Neuron (in vitro differentiated cells): Measurements from ENCODE around the gene SPINT1.
A peak's percentile ranks its signal among the peaks of the same experiment; 100 is the strongest.

Experiments
- H2AFZ ChIP-seq: one replicate; pipeline ENCODE4 v1.6.1; 2013; ENCODE audit warnings: low read depth, mild to moderate bottlenecking, inconsistent platforms, low read length, moderate library complexity
- H3K27me3 ChIP-seq: one replicate; pipeline ENCODE4 v1.6.1; 2013; ENCODE audit warnings: low read length; ENCODE audit not compliant: insufficient read depth
- H3K36me3 ChIP-seq: one replicate; pipeline ENCODE4 v1.6.1; 2013; ENCODE audit warnings: low read length; ENCODE audit not compliant: insufficient read depth
- H3K4me1 ChIP-seq: one replicate; pipeline ENCODE4 v1.6.1; 2013; ENCODE audit warnings: low read length; ENCODE audit not compliant: insufficient read depth
- H3K4me3 ChIP-seq: 2 replicates; pipeline ENCODE4 v1.5.1; 2013; ENCODE audit warnings: mild to moderate bottlenecking, low read length, moderate library complexity
- H3K9me3 ChIP-seq: one replicate; pipeline ENCODE4 v1.6.1; 2013; ENCODE audit warnings: low read length

The SPINT1 gene

DNA sequence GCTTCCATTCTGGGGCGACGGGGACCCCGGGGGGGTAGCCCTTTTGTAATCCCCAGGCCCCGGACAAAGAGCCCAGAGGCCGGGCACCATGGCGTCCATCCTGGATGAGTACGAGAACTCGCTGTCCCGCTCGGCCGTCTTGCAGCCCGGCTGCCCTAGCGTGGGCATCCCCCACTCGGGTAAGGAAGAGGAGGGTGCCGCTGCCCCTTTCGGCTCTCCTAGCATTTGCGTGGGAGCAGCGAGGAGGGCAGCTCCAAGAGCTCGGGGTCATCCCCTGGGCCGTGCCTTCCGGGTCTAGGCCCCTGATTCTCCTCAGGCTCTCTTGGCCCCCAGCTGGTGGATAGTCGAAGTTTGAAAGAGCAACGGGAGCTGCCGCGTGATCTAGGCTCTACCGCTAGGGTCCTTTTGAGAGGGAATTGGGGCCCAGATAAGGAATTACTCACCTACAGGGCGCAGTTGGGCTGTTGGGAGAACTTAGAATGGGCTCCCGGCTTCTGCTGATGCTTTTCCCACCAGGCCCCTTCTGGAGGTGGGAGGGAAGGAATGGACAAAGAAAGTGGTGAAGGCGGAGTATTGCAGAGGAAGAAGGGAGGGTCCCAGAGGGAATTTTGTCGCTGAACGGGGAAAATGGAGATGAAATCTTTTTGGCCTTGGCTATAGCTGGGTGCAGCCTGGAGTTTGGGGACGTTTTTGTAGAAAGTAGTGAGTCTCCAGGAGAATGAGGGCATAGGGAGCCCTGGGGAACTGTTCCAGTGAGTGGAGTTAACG is 51.0 kb downstream of the SPINT1 start:
- Histone ChIP-seq H3K9me3 (no peaks in the 10 kb centered on the region), H3K27me3 (no peaks in the 10 kb centered on the region), H3K4me1 (peaks cover 12% of the 10 kb centered on the region), H3K36me3 (peaks cover 28% of the 10 kb centered on the region), H3K4me3 (peak overlapping the region; percentile 77), H2AFZ (peak overlapping the region; percentile 93)

DNA sequence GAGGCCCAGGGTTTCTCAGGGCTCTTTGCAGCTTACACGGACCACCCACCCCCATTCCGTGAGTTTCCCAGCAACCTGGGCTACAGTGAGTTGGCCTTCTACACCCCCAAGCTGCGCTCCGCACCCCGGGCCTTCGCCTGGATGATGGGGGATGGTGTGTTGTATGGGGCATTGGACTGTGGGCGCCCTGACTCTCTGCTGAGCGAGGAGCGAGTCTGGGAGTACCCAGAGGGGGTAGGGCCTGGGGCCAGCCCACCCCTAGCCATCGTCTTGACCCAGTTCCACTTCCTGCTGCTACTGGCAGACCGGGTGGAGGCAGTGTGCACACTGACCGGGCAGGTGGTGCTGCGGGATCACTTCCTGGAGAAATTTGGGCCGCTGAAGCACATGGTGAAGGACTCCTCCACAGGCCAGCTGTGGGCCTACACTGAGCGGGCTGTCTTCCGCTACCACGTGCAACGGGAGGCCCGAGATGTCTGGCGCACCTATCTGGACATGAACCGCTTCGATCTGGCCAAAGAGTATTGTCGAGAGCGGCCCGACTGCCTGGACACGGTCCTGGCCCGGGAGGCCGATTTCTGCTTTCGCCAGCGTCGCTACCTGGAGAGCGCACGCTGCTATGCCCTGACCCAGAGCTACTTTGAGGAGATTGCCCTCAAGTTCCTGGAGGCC is 55.8 kb downstream of the SPINT1 start:
- peaks cover 10% of the 10 kb centered on the region for H3K4me1 ChIP-seq
- H3K9me3 ChIP-seq: no peaks in the 10 kb centered on the region
- H3K36me3 ChIP-seq: peaks cover 52% of the 10 kb centered on the region
- H3K27me3 ChIP-seq: no peaks in the 10 kb centered on the region
- no peak overlapping the region for H3K4me3 ChIP-seq
- H2AFZ ChIP-seq: no peak overlapping the region

DNA sequence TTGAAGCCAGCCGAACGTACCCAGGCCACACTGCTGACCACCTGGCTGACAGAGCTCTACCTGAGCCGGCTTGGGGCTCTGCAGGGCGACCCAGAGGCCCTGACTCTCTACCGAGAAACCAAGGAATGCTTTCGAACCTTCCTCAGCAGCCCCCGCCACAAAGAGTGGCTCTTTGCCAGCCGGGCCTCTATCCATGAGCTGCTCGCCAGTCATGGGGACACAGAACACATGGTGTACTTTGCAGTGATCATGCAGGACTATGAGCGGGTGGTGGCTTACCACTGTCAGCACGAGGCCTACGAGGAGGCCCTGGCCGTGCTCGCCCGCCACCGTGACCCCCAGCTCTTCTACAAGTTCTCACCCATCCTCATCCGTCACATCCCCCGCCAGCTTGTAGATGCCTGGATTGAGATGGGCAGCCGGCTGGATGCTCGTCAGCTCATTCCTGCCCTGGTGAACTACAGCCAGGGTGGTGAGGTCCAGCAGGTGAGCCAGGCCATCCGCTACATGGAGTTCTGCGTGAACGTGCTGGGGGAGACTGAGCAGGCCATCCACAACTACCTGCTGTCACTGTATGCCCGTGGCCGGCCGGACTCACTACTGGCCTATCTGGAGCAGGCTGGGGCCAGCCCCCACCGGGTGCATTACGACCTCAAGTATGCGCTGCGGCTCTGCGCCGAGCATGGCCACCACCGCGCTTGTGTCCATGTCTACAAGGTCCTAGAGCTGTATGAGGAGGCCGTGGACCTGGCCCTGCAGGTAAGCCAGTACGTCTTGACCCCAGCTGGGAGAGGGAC is 56.6 kb downstream of the SPINT1 start:
- peaks cover 6% of the 10 kb centered on the region for H3K4me1 ChIP-seq
- no peak overlapping the region for H3K4me3 ChIP-seq
- no peak overlapping the region for H2AFZ ChIP-seq
- H3K36me3 ChIP-seq: peaks cover 56% of the 10 kb centered on the region
- H3K9me3 ChIP-seq: no peaks in the 10 kb centered on the region
- no peaks in the 10 kb centered on the region for H3K27me3 ChIP-seq

GRCh38 chr15:40901053-40901443 is 57.2 kb downstream of the SPINT1 start:
- Histone ChIP-seq H2AFZ (no peak overlapping the region), H3K4me1 (no peaks in the 10 kb centered on the region), H3K27me3 (no peaks in the 10 kb centered on the region), H3K36me3 (peaks cover 55% of the 10 kb centered on the region), H3K9me3 (no peaks in the 10 kb centered on the region), H3K4me3 (no peak overlapping the region)

- Histone ChIP-seq H3K36me3 (peaks cover 46% of the 10 kb centered on the region), H2AFZ (no peak overlapping the region), H3K27me3 (no peaks in the 10 kb centered on the region), H3K4me3 (no peak overlapping the region), H3K9me3 (no peaks in the 10 kb centered on the region), H3K4me1 (no peaks in the 10 kb centered on the region)
These were observed 59.0 kb downstream of the SPINT1 start for GRCh38 chr15:40902605-40903561.

GRCh38 chr15:40904552-40905201 is 60.8 kb downstream of the SPINT1 start:
- H3K4me3 ChIP-seq: no peak overlapping the region
- no peaks in the 10 kb centered on the region for H3K27me3 ChIP-seq
- H2AFZ ChIP-seq: no peak overlapping the region
- H3K36me3 ChIP-seq: peaks cover 31% of the 10 kb centered on the region
- H3K4me1 ChIP-seq: no peaks in the 10 kb centered on the region
- H3K9me3 ChIP-seq: no peaks in the 10 kb centered on the region

- Histone ChIP-seq H3K36me3 (peaks cover 15% of the 10 kb centered on the region), H3K27me3 (no peaks in the 10 kb centered on the region), H2AFZ (no peak overlapping the region), H3K4me3 (no peak overlapping the region), H3K4me1 (peaks cover 10% of the 10 kb centered on the region), H3K9me3 (no peaks in the 10 kb centered on the region)
These were observed 62.5 kb downstream of the SPINT1 start for GRCh38 chr15:40906091-40906990.

DNA sequence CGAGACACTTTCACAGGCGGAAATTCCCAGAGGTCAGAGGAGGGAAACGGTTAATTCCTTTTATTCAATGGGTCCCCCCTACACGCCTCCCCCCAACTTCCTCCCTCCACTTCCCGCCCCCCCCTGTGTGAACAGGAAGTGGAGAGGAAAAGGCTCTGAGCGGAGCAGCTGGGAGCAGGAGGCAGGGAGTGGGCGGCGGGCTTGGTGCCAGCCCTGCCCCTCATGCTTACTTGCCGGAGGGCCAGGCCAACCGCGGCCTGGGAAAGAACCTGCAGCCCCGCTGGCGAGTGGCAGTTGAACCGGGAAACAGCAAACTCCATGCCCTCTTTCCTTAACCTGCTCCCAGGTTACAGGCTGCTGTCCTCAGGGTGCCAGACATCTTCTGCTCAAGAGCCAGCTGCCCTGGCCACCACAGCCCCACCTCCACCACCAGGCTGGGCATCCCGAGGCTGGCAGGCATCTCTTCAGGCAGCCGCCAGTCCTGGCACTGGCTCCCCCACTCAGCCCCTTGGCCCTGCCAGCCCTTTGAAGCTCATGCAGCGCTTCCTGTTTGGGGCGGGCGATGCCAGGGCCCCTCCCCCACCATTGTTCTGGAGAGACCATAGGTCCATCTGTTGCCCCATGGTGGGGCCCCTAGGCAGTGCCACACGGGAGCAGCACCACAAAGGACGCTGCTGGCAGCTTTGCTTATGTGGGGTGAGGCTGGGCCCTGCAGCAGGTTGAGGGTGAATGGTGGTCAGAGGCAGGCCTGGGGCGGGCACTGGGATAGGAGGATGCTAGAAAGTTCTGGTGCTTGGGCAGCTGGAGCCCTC is 63.3 kb downstream of the SPINT1 start:
- H3K9me3 ChIP-seq: no peaks in the 10 kb centered on the region
- H3K36me3 ChIP-seq: peaks cover 15% of the 10 kb centered on the region
- H2AFZ ChIP-seq: no peak overlapping the region
- no peak overlapping the region for H3K4me3 ChIP-seq
- H3K4me1 ChIP-seq: peaks cover 11% of the 10 kb centered on the region
- no peaks in the 10 kb centered on the region for H3K27me3 ChIP-seq
